GM12872 (cell line): ENCODE data around the gene ROGDI.

Experiments used
- CTCF ChIP-seq: IDR thresholded peaks from 3 replicates; pipeline ENCODE4 v1.5.1; 2011; ENCODE audit warnings: low read depth, mild to moderate bottlenecking, low read length, moderate library complexity; ENCODE audit not compliant: insufficient read depth

The ROGDI gene

DNA sequence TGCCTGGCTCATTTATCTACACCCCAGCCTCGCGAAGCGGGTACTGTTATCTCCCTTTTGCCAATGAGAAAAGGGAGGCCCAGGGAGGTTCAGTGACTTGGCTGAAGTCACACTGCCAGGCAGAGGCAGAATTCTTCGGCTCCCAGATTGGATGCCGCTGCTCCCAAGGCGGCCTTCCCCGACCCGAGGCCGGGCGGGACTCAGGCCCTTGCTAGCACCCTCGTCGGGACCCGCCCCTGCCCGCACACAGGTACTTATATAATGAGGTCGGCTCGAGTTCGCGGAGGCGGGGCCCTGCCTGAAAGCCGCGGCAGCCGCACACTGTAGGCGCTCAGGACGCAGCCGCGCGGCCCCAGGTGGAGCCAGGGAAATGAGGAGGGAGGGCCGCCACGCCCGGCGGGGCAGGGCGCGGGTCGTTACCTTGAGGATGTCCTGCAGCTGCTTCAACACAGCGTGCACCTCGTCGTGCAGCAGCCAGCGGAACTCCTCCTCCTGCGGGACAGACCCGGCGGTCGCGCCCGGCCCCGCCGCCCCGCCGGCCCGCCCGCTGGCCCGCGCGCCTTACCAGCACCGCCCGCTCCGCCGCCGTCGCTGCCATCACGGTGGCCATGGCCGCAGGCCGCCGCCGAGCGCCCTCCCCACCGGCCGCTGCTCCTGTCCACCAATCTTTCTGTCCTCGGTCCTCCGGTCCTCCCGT, at the start of gene ROGDI:
TSS of gene ROGDI (minus strand) at position 672 of the 697 bp plus-strand sequence. CDS start at position 610, 62 bp downstream.
- TF ChIP-seq CTCF, result no peak

DNA sequence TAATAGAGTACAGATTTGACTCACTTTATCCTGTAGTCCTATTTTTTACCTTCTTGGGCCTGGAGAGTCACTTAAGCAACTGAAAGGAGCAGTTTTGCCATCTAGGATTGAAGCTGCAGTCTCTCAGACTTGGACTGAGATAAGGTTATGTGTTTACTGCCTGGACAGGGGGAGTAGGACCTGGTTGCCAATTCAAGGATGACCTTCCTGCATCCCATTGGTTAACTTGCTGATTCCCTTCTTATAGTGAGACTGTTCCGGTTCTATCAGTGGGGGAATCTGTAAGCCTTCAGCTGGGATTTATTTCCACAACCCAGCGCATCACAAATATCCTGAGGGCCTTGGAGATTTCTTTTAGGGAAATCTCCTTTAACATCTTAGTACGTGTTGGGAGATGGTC, 47.8 kb upstream of the ROGDI start:
- no peak for TF ChIP-seq CTCF

DNA sequence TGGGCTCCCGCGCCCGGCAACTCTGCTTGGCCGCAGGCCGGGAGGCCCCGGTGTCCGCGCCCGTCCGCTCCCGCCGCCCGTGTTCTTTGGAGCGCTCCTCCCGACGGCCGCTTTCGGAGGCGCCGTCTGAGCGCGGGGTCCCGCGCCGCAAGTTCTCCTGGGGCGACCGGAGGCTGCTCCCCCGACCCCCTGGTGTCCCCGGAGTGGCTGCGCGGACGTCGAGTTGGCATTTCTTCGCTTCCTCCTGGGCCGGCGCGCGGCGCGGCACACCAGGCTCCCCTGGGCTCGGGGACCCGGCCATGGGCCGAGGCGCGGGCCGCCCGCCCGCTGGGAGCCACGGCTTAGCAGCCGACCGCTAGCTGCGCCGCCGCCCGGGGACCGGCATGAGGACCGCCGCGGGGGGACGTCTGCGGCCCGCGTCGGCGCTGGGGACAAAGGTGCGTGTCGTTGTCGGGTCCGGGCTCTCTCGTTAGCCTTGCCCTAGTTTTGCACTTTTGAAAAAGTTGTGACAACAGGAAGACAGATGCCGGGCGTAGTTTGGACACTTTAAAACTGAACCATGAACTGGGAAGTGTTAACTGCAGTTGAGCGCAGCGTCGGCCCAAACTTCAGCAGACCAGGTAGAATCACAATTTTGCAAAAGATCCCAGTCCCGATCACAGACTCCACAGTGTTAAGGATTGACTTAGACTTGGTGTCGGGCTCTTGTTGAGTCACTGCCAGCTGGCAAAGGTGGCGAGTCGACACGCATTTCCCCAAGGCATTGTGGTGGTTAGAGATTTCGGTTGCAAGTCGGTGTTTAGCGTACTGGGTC, 45.5 kb upstream of the ROGDI start:
- TF ChIP-seq CTCF, result no peak

DNA sequence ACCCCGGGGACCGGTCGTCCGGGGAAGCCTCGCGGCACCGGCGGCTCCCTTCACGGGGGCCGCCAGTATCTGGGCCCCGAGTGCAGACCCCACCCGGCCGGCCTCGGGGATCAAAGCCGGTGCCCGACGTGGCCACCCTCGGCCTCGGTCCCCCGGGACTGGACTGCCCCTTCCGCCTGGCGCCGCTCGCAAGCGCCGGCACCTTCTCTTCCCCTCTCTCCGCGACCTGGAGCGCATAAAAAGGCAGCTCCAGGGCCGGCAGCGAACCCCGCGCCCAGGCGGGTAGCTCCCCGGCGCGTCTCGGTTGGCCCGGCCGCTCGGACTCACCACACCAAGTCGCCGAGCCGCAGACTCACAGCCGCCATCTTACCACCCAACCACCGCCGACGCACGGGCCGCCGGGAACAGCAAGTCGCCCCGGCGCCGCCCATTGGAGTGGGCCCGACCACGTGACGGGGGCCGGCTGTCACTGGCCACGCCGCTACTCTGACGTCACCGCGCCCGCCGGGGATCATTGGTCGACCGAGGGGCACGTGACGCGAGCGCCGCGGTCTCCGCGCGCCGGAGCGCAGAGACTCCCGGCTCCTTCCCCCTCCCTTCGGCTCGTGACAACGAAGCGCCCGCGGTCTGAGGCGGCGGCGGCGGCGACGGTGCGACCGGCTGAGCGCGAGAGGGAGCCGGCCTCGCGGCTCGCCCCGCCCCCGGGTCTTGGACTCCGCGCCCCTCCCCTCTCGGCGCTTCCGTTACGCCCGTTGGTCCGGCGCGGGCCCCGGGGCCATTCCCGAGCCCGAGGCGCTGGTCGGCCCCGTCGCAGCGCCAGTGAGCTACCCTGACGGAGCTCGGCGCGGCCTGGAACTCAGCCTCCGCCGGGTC, 44.7 kb upstream of the ROGDI start, which contains the start of the genes GLYR1 and UBN1:
TSS of gene GLYR1 (minus strand) at position 388 of the 873 bp plus-strand sequence. CDS start at position 365, 23 bp downstream.
TSS of gene UBN1 (plus strand) at position 581 of the 873 bp plus-strand sequence. CDS start 5,437 bp downstream, outside the sequence.
- TF ChIP-seq CTCF, result no peak

GRCh38 chr16:4846503-4846900, 44.1 kb upstream of the ROGDI start:
- no peak for TF ChIP-seq CTCF

GRCh38 chr16:4840984-4841383, 38.6 kb upstream of the ROGDI start:
- no peak for TF ChIP-seq CTCF

DNA sequence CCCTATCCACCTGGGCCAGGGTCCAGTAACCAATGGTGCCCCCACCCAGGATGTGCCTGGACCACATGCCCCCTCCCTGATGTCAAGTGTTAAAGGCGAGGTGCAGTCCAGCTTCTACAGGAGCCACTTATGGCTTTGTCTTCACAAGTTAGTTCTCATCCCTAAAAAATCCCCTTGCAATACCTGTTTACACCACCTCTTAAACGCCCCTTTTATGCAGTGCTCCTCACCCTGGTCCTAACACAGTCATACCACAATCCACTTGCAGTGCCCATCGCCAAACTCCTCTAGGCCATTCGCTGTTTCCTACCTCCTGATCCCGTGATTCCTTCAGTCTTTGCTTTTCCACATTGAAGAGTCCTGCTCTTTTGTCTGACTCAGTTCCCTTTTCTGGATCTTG, 37.5 kb upstream of the ROGDI start:
- TF ChIP-seq CTCF, result no peak
